HepG2 (cell line): ENCODE data around the gene CHN2. TPM values are rescaled to one million over a fixed set of nuclear protein-coding genes. Genes with fewer than 3 reads are reported as not detected.

Experiments
- ARID4A ChIP-seq: sonication (generic); formaldehyde crosslinking; IDR thresholded peaks from 2 replicates; pipeline ENCODE4 v1.5.0; 2020; ENCODE audit warnings: mild to moderate bottlenecking, missing genetic modification reagents, borderline replicate concordance
- EP300 ChIP-seq, 3 experiments: sonication (generic) in 1 of 3; formaldehyde crosslinking in 1 of 3; IDR thresholded peaks; 2 replicates each; pipeline versions ENCODE4 v1.5.1 to v1.6.1; 2011 to 2020; ENCODE audit warnings: low read depth in 2 of 3, low read length in 2 of 3, borderline replicate concordance in 1 of 3, improper control_type of control experiment in 1 of 3, mild to moderate bottlenecking in 1 of 3, missing genetic modification reagents in 1 of 3, moderate library complexity in 1 of 3
- GLMP ChIP-seq: sonication (generic); formaldehyde crosslinking; IDR thresholded peaks from 2 replicates; pipeline ENCODE4 v1.9.0; 2021; ENCODE audit warnings: missing genetic modification reagents, mild to moderate bottlenecking, borderline replicate concordance
- GTF2F1 ChIP-seq: fragments of 150-350 bp; IDR thresholded peaks from 2 replicates; pipeline ENCODE4 v1.6.1; 2014; ENCODE audit warnings: low read length
- JARID2 ChIP-seq: sonication (generic); formaldehyde crosslinking; IDR thresholded peaks from 2 replicates; pipeline ENCODE4 v1.8.1; 2023; ENCODE audit warnings: missing genetic modification reagents, inconsistent platforms; ENCODE audit not compliant: insufficient replicate concordance
- KAT7 ChIP-seq: IDR thresholded peaks from 2 replicates; pipeline ENCODE4 v1.6.1; 2018; ENCODE audit warnings: borderline replicate concordance, missing compliant biosample characterization
- NCOA5 ChIP-seq: sonication (generic); formaldehyde crosslinking; IDR thresholded peaks from 2 replicates; pipeline ENCODE4 v1.4.0; 2020; ENCODE audit warnings: missing genetic modification reagents
- NR2C2 ChIP-seq: sonication (generic); formaldehyde crosslinking; IDR thresholded peaks from 2 replicates; pipeline ENCODE4 v1.4.0; 2020; ENCODE audit warnings: missing genetic modification reagents, mild to moderate bottlenecking, moderate library complexity, borderline replicate concordance
- NR2F6 ChIP-seq, 2 experiments: IDR thresholded peaks; 2 replicates each; pipeline ENCODE4 v1.6.1; 2016; ENCODE audit warnings: antibody characterized with exemption in 1 of 2, mild to moderate bottlenecking in 1 of 2
- NRL ChIP-seq: sonication (generic); formaldehyde crosslinking; IDR thresholded peaks from 2 replicates; pipeline ENCODE4 v1.5.0; 2020; ENCODE audit warnings: missing genetic modification reagents, mild to moderate bottlenecking, moderate library complexity, borderline replicate concordance
- PITX1 ChIP-seq: sonication (generic); formaldehyde crosslinking; IDR thresholded peaks from 2 replicates; pipeline ENCODE4 v1.5.1; 2020; ENCODE audit warnings: mild to moderate bottlenecking, missing genetic modification reagents
- RBFOX2 ChIP-seq: fragments of 200-400 bp; formaldehyde crosslinking; IDR thresholded peaks from 2 replicates; pipeline ENCODE4 v1.6.1; 2017; ENCODE audit warnings: low read depth, mild to moderate bottlenecking, low read length
- SIN3A ChIP-seq: IDR thresholded peaks from 2 replicates; pipeline ENCODE4 v1.6.1; 2011; ENCODE audit warnings: low read depth, mild to moderate bottlenecking, control low read depth, low read length, borderline replicate concordance
- SOX6 ChIP-seq, 2 experiments: fragments of 450-650 bp in 1 of 2; sonication (generic) in 1 of 2; formaldehyde crosslinking in 1 of 2; IDR thresholded peaks; 2 replicates each; pipeline versions ENCODE4 v1.4.0 to v1.6.1; 2017 to 2020; ENCODE audit warnings: antibody characterized with exemption in 1 of 2, mild to moderate bottlenecking in 1 of 2, missing genetic modification reagents in 1 of 2
- TAF1 ChIP-seq: sonication (generic); formaldehyde crosslinking; IDR thresholded peaks from 2 replicates; pipeline ENCODE4 v1.4.0; 2020; ENCODE audit warnings: missing genetic modification reagents
- TIGD3 ChIP-seq: sonication (generic); formaldehyde crosslinking; IDR thresholded peaks from 2 replicates; pipeline ENCODE4 v1.5.1; 2020; ENCODE audit warnings: mild to moderate bottlenecking, missing genetic modification reagents, borderline replicate concordance
- ZFP36 ChIP-seq: fragments of 150-350 bp; IDR thresholded peaks from 2 replicates; pipeline ENCODE4 v1.6.1; 2018; ENCODE audit warnings: borderline replicate concordance, low read length, low read depth; ENCODE audit not compliant: partially characterized antibody
- ZNF205 ChIP-seq: IDR thresholded peaks from 2 replicates; pipeline ENCODE4 v1.6.1; 2018; ENCODE audit warnings: missing biosample characterization, missing genetic modification reagents
- ZNF432 ChIP-seq: sonication (generic); formaldehyde crosslinking; IDR thresholded peaks from 2 replicates; pipeline ENCODE4 v1.5.0; 2020; ENCODE audit warnings: missing genetic modification reagents, mild to moderate bottlenecking, borderline replicate concordance
- ZNF543 ChIP-seq: sonication (generic); formaldehyde crosslinking; IDR thresholded peaks from 2 replicates; pipeline ENCODE4 v1.4.0; 2020; ENCODE audit warnings: mild to moderate bottlenecking, missing genetic modification reagents
- ZNF549 ChIP-seq: sonication (generic); formaldehyde crosslinking; IDR thresholded peaks from 2 replicates; pipeline ENCODE4 v1.5.0; 2020; ENCODE audit warnings: missing genetic modification reagents
- polyA plus RNA-seq, 8 experiments: library from polyadenylated mRNA; depleted of rRNA in 3 of 8; stranded (reverse) in 7 of 8; unstranded in 1 of 8; fragments of >200 nt; fragmentation: Illumina TruSeq in 4 of 8; extraction: Trizol in 4 of 8; gene quantifications; 2 replicates each; pipeline versions ENCODE4 v1.2.1 to v1.2.3, GENCODE V29; 2011 to 2016; ENCODE audit warnings: low read depth in 4 of 8, missing spikeins in 1 of 8, mixed read lengths in 1 of 8; ENCODE audit not compliant: insufficient read depth in 1 of 8
- total RNA-seq, 5 experiments: library from RNA; depleted of rRNA; stranded (reverse); fragments of >200 nt; fragmentation: Illumina TruSeq; extraction: Trizol; gene quantifications; 2 replicates each; pipeline ENCODE4 v1.2.3, GENCODE V29; 2016; ENCODE audit warnings: low read depth in 1 of 5

Gene CHN2
- total and polyA plus RNA-seq, 2 of the 13 experiments (the other 11 are each of a cell fraction or from before 2014, with no cell fraction given), result 23.5 to 30.5 TPM

- TF ChIP-seq ZNF205 (CRISPR knock-in tag) (0 out of 2 replicates have a peak, but pooled peaks have one; percentile 35), NR2C2 (CRISPR knock-in tag) (peak; percentile 56), TIGD3 (CRISPR knock-in tag) (no peak), ZNF432 (no peak), SOX6 (IDR thresholded peaks at IDR 0.05) (no peak), SOX6 (CRISPR knock-in tag; IDR thresholded peaks at IDR 0.05) (peak; percentile 97), JARID2 (CRISPR knock-in tag) (no peak), ZFP36 (no peak), ARID4A (peak; percentile 97), RBFOX2 (no peak), KAT7 (CRISPR knock-in tag) (peak; percentile 79; the same call in 1 of the 2 replicates), PITX1 (CRISPR knock-in tag) (peak; percentile 85), TAF1 (no peak), ZNF543 (CRISPR knock-in tag) (peak; percentile 71; the same call in 1 of the 2 replicates), NR2F6 (IDR thresholded peaks at IDR 0.05) (peak; percentile 18; the same call in 1 of the 2 replicates), NR2F6 (CRISPR knock-in tag; IDR thresholded peaks at IDR 0.05) (peak; percentile 80), GLMP (CRISPR knock-in tag) (no peak), ZNF549 (CRISPR knock-in tag) (no peak), GTF2F1 (no peak), EP300 (IDR thresholded peaks at IDR 0.05; ENCODE audit: low read depth in 2 of 2, low read length in 2 of 2) (peak; percentile 59 to 80; a peak in 1 of 4 replicates), EP300 (CRISPR knock-in tag; IDR thresholded peaks at IDR 0.05; ENCODE audit: borderline replicate concordance) (peak; percentile 77), NRL (CRISPR knock-in tag) (no peak), SIN3A (peak; percentile 99), NCOA5 (no peak)
Observed at GRCh38 chr7:29208410-29209250, 14.1 kb downstream of the CHN2 start (continued).
